Neural progenitor cell (in vitro differentiated cells): ENCODE results near the gene EPHB2. TPM values are rescaled to one million over a fixed set of nuclear protein-coding genes. Genes with fewer than 3 reads are reported as not detected.

Experiments used
- DNase-seq: peaks from one replicate; pipeline ENCODE4 v3.0.0-alpha.2; 2016; ENCODE audit warnings: low spot score
- H2AFZ ChIP-seq: fragments of 200-600 bp; sonication (generic); replicated peaks from 2 replicates; pipeline ENCODE4 v1.6.1; 2016; ENCODE audit warnings: antibody characterized with exemption
- H3F3A ChIP-seq: fragments of 200-600 bp; sonication (generic); 2 replicates; pipeline ENCODE4 v1.6.1; 2016; ENCODE audit warnings: antibody characterized with exemption, low read depth
- H3K27ac ChIP-seq: fragments of 200-600 bp; sonication (generic); 2 replicates; pipeline ENCODE4 v1.5.1; 2016; ENCODE audit warnings: mild to moderate bottlenecking
- H3K27me3 ChIP-seq: fragments of 200-600 bp; sonication (generic); 2 replicates; pipeline ENCODE4 v1.6.1; 2016; ENCODE audit warnings: mild to moderate bottlenecking, moderate library complexity
- H3K36me3 ChIP-seq: fragments of 200-600 bp; sonication (generic); 2 replicates; pipeline ENCODE4 v1.5.1; 2016
- H3K4me1 ChIP-seq: fragments of 200-600 bp; sonication (generic); 2 replicates; pipeline ENCODE4 v1.6.1; 2016; ENCODE audit warnings: mixed run types
- H3K4me2 ChIP-seq: fragments of 200-600 bp; sonication (generic); 2 replicates; pipeline ENCODE4 v1.6.1; 2016
- H3K4me3 ChIP-seq: fragments of 200-600 bp; sonication (generic); 2 replicates; pipeline ENCODE4 v1.5.1; 2016
- H3K79me2 ChIP-seq: fragments of 200-600 bp; sonication (generic); 2 replicates; pipeline ENCODE4 v1.6.1; 2016; ENCODE audit warnings: low read depth
- H3K9ac ChIP-seq: fragments of 200-600 bp; sonication (generic); 2 replicates; pipeline ENCODE4 v1.6.1; 2016
- H3K9me3 ChIP-seq: fragments of 200-600 bp; sonication (generic); 2 replicates; pipeline ENCODE4 v1.5.1; 2016; ENCODE audit warnings: low read depth
- H4K20me1 ChIP-seq: fragments of 200-600 bp; sonication (generic); 2 replicates; pipeline ENCODE4 v1.6.1; 2016; ENCODE audit warnings: low read depth
- H3K27ac Mint-ChIP-seq: 3 replicates; pipeline ENCODE4 v1.8.0; 2021; ENCODE audit warnings: mixed read lengths
- H3K27me3 Mint-ChIP-seq: 2 replicates; pipeline ENCODE4 v1.8.0; 2022; ENCODE audit warnings: low read depth, mild to moderate bottlenecking, inconsistent platforms, moderate library complexity, mixed read lengths; ENCODE audit not compliant: insufficient read depth
- H3K36me3 Mint-ChIP-seq: 3 replicates; pipeline ENCODE4 v1.8.0; 2021; ENCODE audit warnings: mixed read lengths
- H3K4me1 Mint-ChIP-seq: 3 replicates; pipeline ENCODE4 v1.8.0; 2021; ENCODE audit warnings: mixed read lengths
- H3K4me3 Mint-ChIP-seq: 3 replicates; pipeline ENCODE4 v1.8.0; 2021; ENCODE audit warnings: mild to moderate bottlenecking, moderate library complexity, mixed read lengths
- H3K9me3 Mint-ChIP-seq: 3 replicates; pipeline ENCODE4 v1.8.0; 2020; ENCODE audit warnings: mixed read lengths
- EZH2 ChIP-seq: fragments of 200-600 bp; sonication (generic); IDR thresholded peaks from 2 replicates; pipeline ENCODE4 v1.6.1; 2017; ENCODE audit warnings: antibody characterized with exemption, mild to moderate bottlenecking, moderate library complexity
- EZH2phosphoT487 ChIP-seq: fragments of 200-600 bp; sonication (generic); IDR thresholded peaks from 2 replicates; pipeline ENCODE4 v1.6.1; 2017; ENCODE audit warnings: antibody characterized with exemption
- total RNA-seq: library from RNA; depleted of rRNA; stranded (reverse); fragments of >200 nt; gene quantifications from 2 replicates; pipeline ENCODE4 v1.2.3, GENCODE V29; 2015; ENCODE audit warnings: low replicate concordance
- TF ChIP-seq, protein P1 (sequence below): fragments of 200-600 bp; sonication (generic); IDR thresholded peaks from 2 replicates; pipeline ENCODE4 v1.5.1; 2017; ENCODE audit warnings: antibody characterized with exemption, mild to moderate bottlenecking

Gene EPHB2
- total RNA-seq, 1 donor from 2014 or later: 38.3 TPM

DNA sequence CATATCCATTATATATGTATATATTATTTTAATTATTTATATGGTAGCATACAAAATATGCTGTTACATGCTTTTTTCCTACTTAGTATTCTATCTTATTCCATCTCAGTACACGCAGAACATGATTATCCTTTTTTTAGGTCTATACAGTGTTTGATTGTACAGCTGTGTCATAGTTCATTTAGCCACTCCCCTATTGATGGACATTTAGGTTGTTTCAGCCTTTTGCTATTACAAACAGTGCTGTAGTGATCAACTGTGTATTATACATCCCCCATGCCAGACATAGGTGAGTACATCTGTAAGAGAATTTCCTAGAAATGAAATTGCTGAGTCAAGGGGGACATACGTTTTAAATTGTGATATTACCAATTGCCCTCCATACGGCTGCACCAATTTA lies 246.4 kb downstream of the EPHB2 start:
- Histone ChIP-seq H3K27me3 (no peaks in the 10 kb centered on the region), H3K79me2 (no peaks in the 10 kb centered on the region), H4K20me1 (no peaks in the 10 kb centered on the region), H3K4me2 (no peak overlapping the region), H3K9me3 (no peaks in the 10 kb centered on the region), H3K36me3 (no peaks in the 10 kb centered on the region), H3K27ac (no peak overlapping the region), H3K4me1 (no peaks in the 10 kb centered on the region), H3F3A (no peaks in the 10 kb centered on the region), H2AFZ (no peak overlapping the region), H3K4me3 (no peak overlapping the region), H3K9ac (no peak overlapping the region)
- no peaks in the 10 kb centered on the region for H3K4me1 Mint-ChIP-seq
- no peak for DNase-seq
- peaks cover 3% of the 10 kb centered on the region for H3K27me3 Mint-ChIP-seq
- TF ChIP-seq, protein P1, sequence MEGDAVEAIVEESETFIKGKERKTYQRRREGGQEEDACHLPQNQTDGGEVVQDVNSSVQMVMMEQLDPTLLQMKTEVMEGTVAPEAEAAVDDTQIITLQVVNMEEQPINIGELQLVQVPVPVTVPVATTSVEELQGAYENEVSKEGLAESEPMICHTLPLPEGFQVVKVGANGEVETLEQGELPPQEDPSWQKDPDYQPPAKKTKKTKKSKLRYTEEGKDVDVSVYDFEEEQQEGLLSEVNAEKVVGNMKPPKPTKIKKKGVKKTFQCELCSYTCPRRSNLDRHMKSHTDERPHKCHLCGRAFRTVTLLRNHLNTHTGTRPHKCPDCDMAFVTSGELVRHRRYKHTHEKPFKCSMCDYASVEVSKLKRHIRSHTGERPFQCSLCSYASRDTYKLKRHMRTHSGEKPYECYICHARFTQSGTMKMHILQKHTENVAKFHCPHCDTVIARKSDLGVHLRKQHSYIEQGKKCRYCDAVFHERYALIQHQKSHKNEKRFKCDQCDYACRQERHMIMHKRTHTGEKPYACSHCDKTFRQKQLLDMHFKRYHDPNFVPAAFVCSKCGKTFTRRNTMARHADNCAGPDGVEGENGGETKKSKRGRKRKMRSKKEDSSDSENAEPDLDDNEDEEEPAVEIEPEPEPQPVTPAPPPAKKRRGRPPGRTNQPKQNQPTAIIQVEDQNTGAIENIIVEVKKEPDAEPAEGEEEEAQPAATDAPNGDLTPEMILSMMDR: no peak
- TF ChIP-seq EZH2: no peak
- no peaks in the 10 kb centered on the region for H3K36me3 Mint-ChIP-seq
- no peak overlapping the region for H3K27ac Mint-ChIP-seq
- no peaks in the 10 kb centered on the region for H3K9me3 Mint-ChIP-seq
- no peak overlapping the region for H3K4me3 Mint-ChIP-seq

DNA sequence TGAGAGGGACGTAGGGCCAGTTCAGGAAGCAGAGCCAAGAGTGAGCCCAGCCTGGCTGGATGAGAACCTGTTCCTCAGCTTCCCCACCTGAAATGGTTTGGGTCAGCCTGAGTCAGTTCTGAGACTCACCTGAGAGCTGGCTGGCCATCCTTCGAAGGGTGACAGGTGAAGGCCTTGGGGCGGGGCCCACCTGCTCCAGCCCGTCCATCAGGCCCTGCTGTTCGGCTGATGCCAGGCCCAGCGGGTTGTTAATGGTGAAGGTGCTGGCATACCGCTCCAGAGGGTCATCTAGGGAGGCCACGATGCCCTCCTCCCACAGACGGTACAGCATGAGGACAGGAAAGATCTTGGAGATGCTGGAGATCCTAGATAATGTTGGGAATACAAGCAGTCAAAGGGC lies 247.9 kb downstream of the EPHB2 start:
- no peak overlapping the region for H3K27ac Mint-ChIP-seq
- H3K36me3 ChIP-seq: no peaks in the 10 kb centered on the region
- H2AFZ ChIP-seq: no peak overlapping the region
- H3K27ac ChIP-seq: no peak overlapping the region
- no peaks in the 10 kb centered on the region for H3K36me3 Mint-ChIP-seq
- no peak for DNase-seq
- no peaks in the 10 kb centered on the region for H3F3A ChIP-seq
- H3K4me2 ChIP-seq: no peak overlapping the region
- no peaks in the 10 kb centered on the region for H3K27me3 ChIP-seq
- H3K79me2 ChIP-seq: no peaks in the 10 kb centered on the region
- H3K4me3 Mint-ChIP-seq: no peak overlapping the region
- TF ChIP-seq, protein P1: no peak
- TF ChIP-seq EZH2phosphoT487: no peak
- TF ChIP-seq EZH2: no peak
- no peak overlapping the region for H3K4me3 ChIP-seq
- H3K9me3 ChIP-seq: no peaks in the 10 kb centered on the region
- H3K4me1 ChIP-seq: no peaks in the 10 kb centered on the region
- H3K9ac ChIP-seq: no peak overlapping the region
- H3K4me1 Mint-ChIP-seq: no peaks in the 10 kb centered on the region
- H3K9me3 Mint-ChIP-seq: no peaks in the 10 kb centered on the region
- peaks cover 3% of the 10 kb centered on the region for H3K27me3 Mint-ChIP-seq
- H4K20me1 ChIP-seq: no peaks in the 10 kb centered on the region

GRCh38 chr1:22959545-22960360 lies 249.1 kb downstream of the EPHB2 start:
- Mint-ChIP-seq H3K9me3 (no peaks in the 10 kb centered on the region), H3K4me3 (no peak overlapping the region), H3K4me1 (no peaks in the 10 kb centered on the region), H3K27ac (no peak overlapping the region), H3K36me3 (no peaks in the 10 kb centered on the region), H3K27me3 (peaks cover 3% of the 10 kb centered on the region)
- H3K79me2 ChIP-seq: no peaks in the 10 kb centered on the region
- no peaks in the 10 kb centered on the region for H4K20me1 ChIP-seq
- H3F3A ChIP-seq: no peaks in the 10 kb centered on the region
- H3K4me3 ChIP-seq: no peak overlapping the region
- TF ChIP-seq EZH2: no peak
- TF ChIP-seq, protein P1: no peak
- H3K4me2 ChIP-seq: no peak overlapping the region
- no peaks in the 10 kb centered on the region for H3K9me3 ChIP-seq
- no peak overlapping the region for H3K9ac ChIP-seq
- no peak overlapping the region for H2AFZ ChIP-seq
- H3K36me3 ChIP-seq: no peaks in the 10 kb centered on the region
- no peak overlapping the region for H3K27ac ChIP-seq
- H3K27me3 ChIP-seq: no peaks in the 10 kb centered on the region
- H3K4me1 ChIP-seq: no peaks in the 10 kb centered on the region
- no peak for DNase-seq
